CD4-positive, alpha-beta memory T cell (primary cell): Measurements from ENCODE around the gene PBX4. TPM values are rescaled to one million over a fixed set of nuclear protein-coding genes. Genes with fewer than 3 reads are reported as not detected.

Experiments
- CTCF ChIA-PET: fragments of 350-600 bp; sonication (Branson Sonifier 250); formaldehyde crosslinking; loops from one replicate; lab custom pipeline; 2021; ENCODE audit warnings: inconsistent platforms; ENCODE audit not compliant: partially characterized antibody; lab: Charles Lee
- POLR2A ChIA-PET: fragments of 350-600 bp; sonication (Branson Sonifier 250); formaldehyde crosslinking; loops from one replicate; lab custom pipeline; 2021; ENCODE audit not compliant: partially characterized antibody; lab: Charles Lee
- DNase-seq, 5 donors: peaks; one replicate each; pipeline versions ENCODE4 v3.0.0 to v3.0.0-alpha.2; 2020 to 2022; ENCODE audit warnings: mixed read lengths in 1 of 5
- H3K27ac ChIP-seq: one replicate; pipeline ENCODE4 v1.7.0; 2013; ENCODE audit warnings: low read depth, low read length
- H3K27me3 ChIP-seq: 2 replicates; pipeline ENCODE4 v1.7.0; 2013; ENCODE audit warnings: mild to moderate bottlenecking, low read length, moderate library complexity; ENCODE audit not compliant: insufficient read depth
- H3K36me3 ChIP-seq: 2 replicates; pipeline ENCODE4 v1.7.0; 2013; ENCODE audit warnings: mild to moderate bottlenecking, low read length, moderate library complexity; ENCODE audit not compliant: insufficient read depth
- H3K4me1 ChIP-seq: 2 replicates; pipeline ENCODE4 v1.7.0; 2013; ENCODE audit warnings: mild to moderate bottlenecking, low read length, moderate library complexity; ENCODE audit not compliant: insufficient read depth
- H3K4me3 ChIP-seq, 2 donors: one replicate each; pipeline ENCODE4 v1.7.0; 2013; ENCODE audit warnings: low read length in 2 of 2, mild to moderate bottlenecking in 1 of 2
- H3K9me3 ChIP-seq, 2 donors: one replicate each; pipeline ENCODE4 v1.7.0; 2013; ENCODE audit warnings: low read length in 2 of 2, control low read depth in 1 of 2; ENCODE audit not compliant: control insufficient read depth in 1 of 2
- H3K27ac Mint-ChIP-seq, 7 donors: one replicate each; pipeline ENCODE4 v1.8.0; 2020 to 2021; ENCODE audit warnings: mixed read lengths in 7 of 7, mild to moderate bottlenecking in 6 of 7, inconsistent platforms in 3 of 7, moderate library complexity in 3 of 7
- H3K27me3 Mint-ChIP-seq, 2 donors: one replicate each; pipeline ENCODE4 v1.8.0; 2020 to 2021; ENCODE audit warnings: mixed read lengths in 2 of 2
- H3K36me3 Mint-ChIP-seq, 2 donors: one replicate each; pipeline ENCODE4 v1.8.0; 2020 to 2021; ENCODE audit warnings: mixed read lengths in 2 of 2, inconsistent platforms in 1 of 2, mild to moderate bottlenecking in 1 of 2
- H3K4me1 Mint-ChIP-seq, 4 donors: one replicate each; pipeline ENCODE4 v1.8.0; 2020 to 2021; ENCODE audit warnings: mixed read lengths in 4 of 4, mild to moderate bottlenecking in 1 of 4
- H3K4me3 Mint-ChIP-seq, 8 donors: one replicate each; pipeline ENCODE4 v1.8.0; 2020 to 2021; ENCODE audit warnings: mixed read lengths in 8 of 8, mild to moderate bottlenecking in 7 of 8, moderate library complexity in 6 of 8, inconsistent platforms in 3 of 8
- H3K9me3 Mint-ChIP-seq, 8 donors: one replicate each; pipeline ENCODE4 v1.8.0; 2020 to 2021; ENCODE audit warnings: mixed read lengths in 8 of 8, mild to moderate bottlenecking in 5 of 8, inconsistent platforms in 3 of 8, moderate library complexity in 1 of 8
- intact Hi-C: fragments of 100-400 bp; cut with micrococcal nuclease; formaldehyde crosslinking; loops from one replicate; pipeline ENCODE4 v1.15.1; 2023
- polyA plus RNA-seq, 2 donors: library from polyadenylated mRNA; unstranded; fragments of 300-500 nt; fragmentation: Illumina TruSeq; gene quantifications; one replicate each; pipeline ENCODE4 v1.2.3, GENCODE V29; 2021
- total RNA-seq, 2 experiments: library from RNA; stranded (reverse); gene quantifications; one replicate each; pipeline ENCODE4 v1.2.3, GENCODE V29; 2021

PBX4 gene
- total and polyA plus RNA-seq, 4 experiments from 2014 or later: 3.9 to 56.3 (median 29.1) TPM

- no peaks in the 10 kb centered on the region for H3K36me3 ChIP-seq
- POLR2A ChIA-PET: interaction anchor here (1.1 to 1.3 kb wide), 2 partner anchors 9 to 48 kb away, joined by 3 to 4 read pairs; no protein-coding TSS in a partner anchor
- no peaks in the 10 kb centered on the region for H3K9me3 Mint-ChIP-seq
- H3K9me3 ChIP-seq: no peaks in the 10 kb centered on the region
- no peaks in the 10 kb centered on the region for H3K36me3 Mint-ChIP-seq
- DNase-seq: peak in 1 of 5 donors; percentile 20
- H3K27me3 ChIP-seq: no peaks in the 10 kb centered on the region
- H3K27ac Mint-ChIP-seq: no peak overlapping the region
- H3K4me3 ChIP-seq: no peak overlapping the region
- H3K4me3 Mint-ChIP-seq: no peak overlapping the region
- intact Hi-C loops: no loop called here
- peaks cover 3 to 5% (median 4%) of the 10 kb centered on the region in 4 donors for H3K4me1 Mint-ChIP-seq
- CTCF ChIA-PET: interaction anchor here (1.2 to 2.6 kb wide), 4 partner anchors 10 to 63 kb away, joined by 3 to 7 read pairs (median 4); no protein-coding TSS in a partner anchor
- peaks cover 4% of the 10 kb centered on the region for H3K4me1 ChIP-seq
- H3K27me3 Mint-ChIP-seq: peaks cover 0 to 3% of the 10 kb centered on the region in 2 donors
- no peak overlapping the region for H3K27ac ChIP-seq
These were observed 68.0 kb downstream of the PBX4 start for GRCh38 chr19:19550485-19550929.

- H3K9me3 ChIP-seq: no peaks in the 10 kb centered on the region
- Mint-ChIP-seq H3K36me3 (no peaks in the 10 kb centered on the region), H3K27ac (peak overlapping the region in 1 of 7 donors; percentile 72), H3K4me1 (peaks cover 3 to 5% (median 4%) of the 10 kb centered on the region in 4 donors), H3K27me3 (peaks cover 0 to 3% of the 10 kb centered on the region in 2 donors), H3K9me3 (no peaks in the 10 kb centered on the region), H3K4me3 (no peak overlapping the region)
- H3K27ac ChIP-seq: no peak overlapping the region
- no peaks in the 10 kb centered on the region for H3K36me3 ChIP-seq
- no peak overlapping the region for H3K4me3 ChIP-seq
- ChIA-PET CTCF (interaction anchor here (1.0 to 1.4 kb wide), 2 partner anchors 17 to 94 kb away, joined by 3 to 4 read pairs; no protein-coding TSS in a partner anchor), POLR2A (interaction anchor here (1.3 kb wide), 1 partner anchor 49 kb away, joined by 3 read pairs; no protein-coding TSS in a partner anchor)
- H3K27me3 ChIP-seq: no peaks in the 10 kb centered on the region
- H3K4me1 ChIP-seq: peaks cover 4% of the 10 kb centered on the region
- intact Hi-C loops: no loop called here
- peak in 1 of 5 donors; percentile 26 for DNase-seq
These were observed 68.6 kb downstream of the PBX4 start for GRCh38 chr19:19549804-19550464.

- Histone ChIP-seq H3K27ac (no peak overlapping the region), H3K9me3 (no peaks in the 10 kb centered on the region), H3K4me1 (no peaks in the 10 kb centered on the region), H3K36me3 (no peaks in the 10 kb centered on the region), H3K4me3 (no peak overlapping the region), H3K27me3 (no peaks in the 10 kb centered on the region)
- intact Hi-C loops: no loop called here
- POLR2A ChIA-PET: interaction anchor here (1.3 kb wide), 1 partner anchor 50 kb away, joined by 3 read pairs; no protein-coding TSS in a partner anchor
- H3K36me3 Mint-ChIP-seq: no peaks in the 10 kb centered on the region
- peaks cover 0 to 2% (median 0%) of the 10 kb centered on the region in 4 donors for H3K4me1 Mint-ChIP-seq
- CTCF ChIA-PET: interaction anchor here (1.0 to 1.4 kb wide), 3 partner anchors 9 to 95 kb away, joined by 3 to 4 read pairs (median 3); no protein-coding TSS in a partner anchor
- H3K27ac Mint-ChIP-seq: peak overlapping the region in 1 of 7 donors; percentile 19
- no peak overlapping the region for H3K4me3 Mint-ChIP-seq
- DNase-seq: peak in 1 of 5 donors; percentile 2
- H3K9me3 Mint-ChIP-seq: no peaks in the 10 kb centered on the region
- peaks cover 0 to 3% of the 10 kb centered on the region in 2 donors for H3K27me3 Mint-ChIP-seq
These were observed 69.3 kb downstream of the PBX4 start for GRCh38 chr19:19548915-19549759.

GRCh38 chr19:19547674-19548336, 70.7 kb downstream of the PBX4 start:
- Histone ChIP-seq H3K9me3 (no peaks in the 10 kb centered on the region), H3K4me3 (no peak overlapping the region), H3K27ac (no peak overlapping the region), H3K4me1 (no peaks in the 10 kb centered on the region), H3K36me3 (no peaks in the 10 kb centered on the region), H3K27me3 (no peaks in the 10 kb centered on the region)
- intact Hi-C loops: no loop called here
- Mint-ChIP-seq H3K4me3 (no peak overlapping the region), H3K27ac (no peak overlapping the region), H3K9me3 (no peaks in the 10 kb centered on the region), H3K36me3 (no peaks in the 10 kb centered on the region), H3K27me3 (peaks cover 0 to 3% of the 10 kb centered on the region in 2 donors), H3K4me1 (no peaks in the 10 kb centered on the region)
- peak in 1 of 5 donors; percentile 22 for DNase-seq
- ChIA-PET POLR2A (no interaction called here), CTCF (interaction anchor here (1.4 to 4.0 kb wide), 3 partner anchors 8 to 16 kb away, joined by 3 to 15 read pairs (median 10); no protein-coding TSS in a partner anchor)

- DNase-seq: peak in 1 of 5 donors; percentile 13
- Mint-ChIP-seq H3K4me3 (no peak overlapping the region), H3K4me1 (peaks cover 0 to 5% (median 3%) of the 10 kb centered on the region in 4 donors), H3K36me3 (no peaks in the 10 kb centered on the region), H3K9me3 (no peaks in the 10 kb centered on the region), H3K27ac (peak overlapping the region in 1 of 7 donors; percentile 42), H3K27me3 (peaks cover 0 to 3% of the 10 kb centered on the region in 2 donors)
- Histone ChIP-seq H3K27ac (no peak overlapping the region), H3K4me3 (no peak overlapping the region), H3K36me3 (no peaks in the 10 kb centered on the region), H3K4me1 (peaks cover 4% of the 10 kb centered on the region), H3K27me3 (no peaks in the 10 kb centered on the region), H3K9me3 (no peaks in the 10 kb centered on the region)
- ChIA-PET CTCF (interaction anchor here (2.9 to 4.0 kb wide), 2 partner anchors 9 to 14 kb away, joined by 10 to 15 read pairs; no protein-coding TSS in a partner anchor), POLR2A (no interaction called here)
- intact Hi-C loops: no loop called here
These were observed 71.7 kb downstream of the PBX4 start for GRCh38 chr19:19546751-19547162.

- no peaks in the 10 kb centered on the region for H3K9me3 Mint-ChIP-seq
- no peak overlapping the region for H3K27ac Mint-ChIP-seq
- ChIA-PET POLR2A (no interaction called here), CTCF (interaction anchor here (2.9 to 4.0 kb wide), 2 partner anchors 10 to 13 kb away, joined by 10 to 15 read pairs; no protein-coding TSS in a partner anchor)
- H3K27me3 ChIP-seq: no peaks in the 10 kb centered on the region
- H3K9me3 ChIP-seq: no peaks in the 10 kb centered on the region
- DNase-seq: peak in 1 of 5 donors; percentile 3
- no peaks in the 10 kb centered on the region for H3K36me3 ChIP-seq
- H3K4me1 ChIP-seq: peaks cover 14% of the 10 kb centered on the region
- no peak overlapping the region for H3K27ac ChIP-seq
- intact Hi-C loops: no loop called here
- H3K27me3 Mint-ChIP-seq: peaks cover 0 to 3% of the 10 kb centered on the region in 2 donors
- no peak overlapping the region for H3K4me3 ChIP-seq
- H3K36me3 Mint-ChIP-seq: no peaks in the 10 kb centered on the region
- H3K4me1 Mint-ChIP-seq: peaks cover 5 to 10% (median 7%) of the 10 kb centered on the region in 4 donors
- no peak overlapping the region for H3K4me3 Mint-ChIP-seq
These were observed 72.8 kb downstream of the PBX4 start for GRCh38 chr19:19545707-19546106.
